ENCODE measurements around the gene TMEM156.

Gene TMEM156, protein sequence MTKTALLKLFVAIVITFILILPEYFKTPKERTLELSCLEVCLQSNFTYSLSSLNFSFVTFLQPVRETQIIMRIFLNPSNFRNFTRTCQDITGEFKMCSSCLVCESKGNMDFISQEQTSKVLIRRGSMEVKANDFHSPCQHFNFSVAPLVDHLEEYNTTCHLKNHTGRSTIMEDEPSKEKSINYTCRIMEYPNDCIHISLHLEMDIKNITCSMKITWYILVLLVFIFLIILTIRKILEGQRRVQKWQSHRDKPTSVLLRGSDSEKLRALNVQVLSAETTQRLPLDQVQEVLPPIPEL

GRCh38 chr4:39032218-39033085, at the start of gene TMEM156:
Gene TMEM156, minus strand, starts transcription at chr4:39032409. Its CDS starts 96 bp downstream, at chr4:39032313.
- no peak for DNase-seq (ENCODE audit: low spot score)

GRCh38 chr4:39078829-39079228, 46.6 kb upstream of the TMEM156 start:
- no peak for DNase-seq (ENCODE audit: low spot score)

DNA sequence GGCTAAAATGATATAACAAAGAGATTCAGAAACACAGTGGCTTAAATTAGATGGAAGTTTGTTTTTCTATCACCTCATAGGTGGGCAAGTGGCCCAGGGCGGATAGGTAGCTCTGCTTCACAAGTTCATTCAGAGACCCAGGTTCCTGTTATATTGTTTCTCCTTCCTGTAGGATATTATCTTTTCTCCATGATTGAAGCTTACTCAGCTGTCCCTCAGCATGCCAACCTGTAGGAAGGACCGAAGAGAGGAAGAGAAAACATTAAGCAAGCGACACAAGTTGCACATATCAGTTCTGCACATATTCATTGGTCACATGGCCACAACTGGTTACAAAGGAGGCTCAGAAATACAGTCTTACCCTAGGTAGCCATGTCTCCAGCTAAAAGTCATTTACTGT, 36.7 kb upstream of the TMEM156 start:
- no peak for DNase-seq (ENCODE audit: low spot score)

DNA sequence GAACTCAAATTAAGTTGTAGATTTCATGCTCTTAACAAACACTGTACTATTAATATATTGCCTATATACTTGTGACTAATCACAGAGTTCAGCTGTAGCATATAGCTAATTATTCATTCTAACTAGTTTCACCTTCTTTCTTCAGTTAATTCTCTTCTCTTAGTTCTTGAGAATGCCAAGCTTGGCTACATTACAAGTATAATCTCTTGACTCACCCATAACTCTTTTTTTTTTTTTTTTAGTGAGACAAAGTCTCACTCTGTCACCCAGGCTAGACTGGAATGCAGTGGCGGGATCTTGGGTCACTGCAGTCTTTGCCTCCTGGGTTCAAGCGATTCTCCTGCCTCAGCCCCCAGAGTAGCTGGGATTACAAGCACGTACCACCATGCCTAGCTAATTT, 35.2 kb upstream of the TMEM156 start:
- DNase-seq (ENCODE audit: low spot score), result no peak

- no peak for DNase-seq (ENCODE audit: low spot score)
These were observed 34.8 kb upstream of the TMEM156 start for GRCh38 chr4:39067031-39067430.

- DNase-seq (ENCODE audit: low spot score), result no peak
These were observed 34.2 kb upstream of the TMEM156 start for GRCh38 chr4:39066371-39066770.

GRCh38 chr4:39063430-39063829, 31.2 kb upstream of the TMEM156 start:
- DNase-seq (ENCODE audit: low spot score), result no peak

- no peak for DNase-seq (ENCODE audit: low spot score)
These were observed 30.5 kb upstream of the TMEM156 start for GRCh38 chr4:39062770-39063097.

DNA sequence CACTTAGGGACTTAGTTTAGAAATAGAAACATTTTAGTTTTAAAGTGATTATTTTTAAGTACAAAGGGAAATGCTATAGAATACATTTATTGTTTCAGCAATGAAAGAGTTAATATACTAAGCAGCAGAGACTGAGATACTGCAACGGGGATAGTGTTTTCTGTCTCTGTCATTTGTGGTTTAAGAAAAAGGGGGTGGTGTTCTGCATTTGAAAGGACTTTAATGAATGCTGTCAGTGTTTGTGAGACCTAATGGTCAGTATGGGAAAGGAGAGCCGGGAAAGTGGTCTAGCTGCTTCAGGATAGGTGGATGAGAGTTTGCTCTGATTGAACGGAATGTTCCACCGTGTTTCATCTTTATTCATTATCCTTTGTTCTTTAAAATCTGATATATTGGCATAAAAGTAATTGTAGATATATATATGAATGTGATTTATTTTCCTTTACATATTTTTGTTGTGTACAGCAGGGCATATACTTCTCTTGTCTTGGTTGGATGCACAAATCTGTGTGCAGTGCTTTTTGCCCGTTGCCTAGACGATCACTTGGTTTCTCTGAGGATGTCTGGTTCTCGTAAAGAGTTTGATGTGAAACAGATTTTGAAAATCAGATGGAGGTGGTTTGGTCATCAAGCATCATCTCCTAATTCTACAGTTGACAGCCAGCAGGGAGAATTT, 30.0 kb upstream of the TMEM156 start, which contains the start of gene KLHL5:
Gene KLHL5 (plus strand): TSS at position 139 of the 676 bp plus-strand sequence. CDS start 421 bp downstream, at position 560.
- DNase-seq (ENCODE audit: low spot score), result no peak

DNA sequence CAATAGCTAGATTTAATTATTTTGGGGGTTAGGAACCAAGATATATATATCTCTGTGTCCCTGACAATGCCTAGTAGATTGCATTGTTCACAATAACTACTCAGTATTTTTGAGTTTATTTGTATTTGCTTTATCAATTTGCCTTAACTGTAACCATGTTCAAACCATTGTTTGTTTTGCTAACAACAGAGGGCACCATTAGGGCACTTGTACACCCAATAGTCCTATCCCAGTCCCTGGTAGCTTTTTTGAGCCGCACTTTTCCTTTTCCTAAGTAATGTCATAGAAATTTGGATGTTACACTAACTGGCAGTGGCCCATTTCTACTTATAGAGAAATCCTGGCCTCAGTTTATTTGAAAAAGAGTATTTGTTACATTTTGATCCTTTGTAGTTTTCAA, 29.2 kb upstream of the TMEM156 start:
- no peak for DNase-seq (ENCODE audit: low spot score)

GRCh38 chr4:39056023-39056422, 23.8 kb upstream of the TMEM156 start:
- DNase-seq (ENCODE audit: low spot score), result no peak

DNA sequence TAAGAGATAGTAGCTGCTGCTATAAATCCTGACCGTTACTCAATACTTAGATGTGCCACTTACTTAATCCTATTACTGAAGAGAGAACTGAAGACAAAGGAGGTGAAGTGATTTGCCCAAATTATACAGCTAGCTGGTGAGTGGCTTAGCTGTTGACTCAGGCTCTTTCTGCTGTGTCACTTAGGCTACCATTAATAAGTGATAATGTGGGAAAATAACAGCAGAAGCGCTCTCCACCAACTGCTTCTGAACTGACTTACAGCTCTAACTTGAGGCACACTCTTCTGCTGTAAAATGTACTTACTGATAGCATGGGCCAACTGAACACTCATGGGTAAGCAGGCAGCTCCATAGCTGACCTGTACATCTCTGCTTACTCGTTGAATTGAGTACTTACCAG, 22.3 kb upstream of the TMEM156 start:
- DNase-seq (ENCODE audit: low spot score), result no peak

DNA sequence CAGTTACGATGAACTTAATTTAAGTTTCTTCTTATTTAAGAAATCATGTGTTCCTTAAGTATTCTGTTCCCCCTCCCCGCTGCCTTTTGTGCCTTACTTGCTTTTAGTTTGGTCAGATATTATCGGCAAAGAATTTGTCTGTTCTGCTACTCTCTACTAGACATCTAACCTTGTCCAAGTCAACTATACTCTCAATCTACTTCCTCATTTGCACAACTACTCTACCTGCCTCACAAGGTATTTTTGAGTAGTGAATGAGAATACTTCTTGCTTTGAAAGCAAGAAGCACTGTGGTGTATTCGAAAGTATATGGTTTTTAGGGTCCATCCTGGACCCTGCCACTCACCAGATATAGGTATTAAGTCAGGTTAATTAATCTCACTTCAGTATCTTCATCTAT, 21.8 kb upstream of the TMEM156 start:
- DNase-seq (ENCODE audit: low spot score), result no peak

DNA sequence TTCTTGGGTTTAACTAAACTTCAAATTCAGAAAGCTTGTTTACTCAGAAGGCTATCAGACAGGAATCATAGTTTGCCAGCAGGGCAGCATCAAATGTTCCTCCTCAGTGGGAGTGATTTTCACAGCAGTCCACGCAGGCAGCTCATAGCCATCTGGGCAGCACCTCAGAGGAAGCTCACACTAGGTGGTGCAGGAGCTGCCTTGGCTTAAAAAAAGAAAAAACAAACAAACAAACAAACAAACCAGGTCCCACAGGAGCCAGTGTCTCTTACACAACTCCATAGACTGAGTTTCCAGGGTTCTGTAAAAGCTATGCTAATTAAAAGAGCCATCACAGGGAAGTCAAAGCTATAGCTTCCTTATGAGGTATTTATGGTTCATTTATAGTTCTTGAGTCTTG, 19.3 kb upstream of the TMEM156 start:
- DNase-seq (ENCODE audit: low spot score), result no peak

DNA sequence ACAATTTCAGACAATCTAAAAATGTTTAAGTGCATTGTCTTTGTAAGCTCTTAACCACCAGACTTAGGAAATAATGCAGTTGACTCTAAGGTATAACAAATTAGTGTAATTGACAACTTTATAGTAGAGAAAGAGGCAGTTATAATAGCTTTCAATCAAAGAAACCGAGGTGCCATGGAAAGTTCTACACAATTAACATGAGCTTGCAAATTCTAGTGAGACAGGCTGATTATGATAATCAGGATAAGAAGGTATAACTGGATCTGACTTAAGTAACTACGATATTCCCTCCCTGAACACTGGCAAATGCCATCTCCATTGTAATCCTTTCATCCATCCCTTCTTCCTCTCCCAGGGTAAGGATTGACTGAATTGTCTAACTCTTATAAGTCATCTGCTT, 18.4 kb upstream of the TMEM156 start:
- DNase-seq (ENCODE audit: low spot score), result no peak

DNA sequence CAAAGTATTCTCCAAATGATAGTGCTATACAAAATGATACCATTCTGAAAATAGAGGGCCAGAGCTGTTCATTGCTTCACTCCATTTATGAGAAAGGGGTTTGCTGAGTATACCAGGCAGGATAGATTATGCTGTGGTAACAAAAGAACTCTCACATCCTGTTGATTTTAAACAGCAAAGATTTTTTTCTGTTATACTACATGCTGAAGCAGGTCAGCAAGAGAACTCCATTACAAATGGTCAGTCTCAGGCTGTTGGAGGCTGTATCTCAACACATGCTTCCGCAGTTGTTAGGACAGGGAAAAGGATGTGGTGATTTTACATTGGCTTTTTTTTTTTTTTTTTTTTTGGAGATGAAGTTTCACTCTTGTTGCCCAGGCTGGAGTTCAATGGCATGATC, 16.1 kb upstream of the TMEM156 start:
- DNase-seq (ENCODE audit: low spot score), result no peak

GRCh38 chr4:39047681-39048080, 15.5 kb upstream of the TMEM156 start:
- no peak for DNase-seq (ENCODE audit: low spot score)

- DNase-seq (ENCODE audit: low spot score), result no peak
These were observed 14.0 kb upstream of the TMEM156 start for GRCh38 chr4:39046249-39046648.

DNA sequence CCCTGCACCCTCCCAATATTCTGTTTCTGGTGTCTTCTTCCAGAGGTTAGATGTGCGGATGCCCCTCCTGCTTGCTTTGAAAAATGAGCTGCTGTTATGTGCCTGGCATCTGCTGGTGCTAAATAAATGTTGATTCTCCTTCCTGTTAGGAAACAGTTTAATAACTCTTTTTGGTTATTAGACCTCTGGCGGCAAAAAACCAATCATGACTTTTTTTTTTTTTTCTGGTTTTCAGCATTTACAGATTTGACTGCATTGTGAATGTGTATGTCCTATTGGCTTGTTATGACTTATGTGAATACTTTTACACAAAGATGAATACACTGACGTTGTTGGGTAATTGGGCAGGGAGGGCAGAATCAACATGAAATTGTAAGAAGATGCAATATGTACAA, 13.6 kb upstream of the TMEM156 start:
- DNase-seq (ENCODE audit: low spot score), result peak; percentile 8

- DNase-seq (ENCODE audit: low spot score), result no peak
These were observed 13.0 kb upstream of the TMEM156 start for GRCh38 chr4:39044956-39045826.

- peak; percentile 66 for DNase-seq (ENCODE audit: low spot score)
These were observed 12.3 kb upstream of the TMEM156 start for GRCh38 chr4:39044364-39044955.
